OCI-LY7 (cell line): ENCODE data around the gene SHC2. TPM values are rescaled to one million over a fixed set of nuclear protein-coding genes. Genes with fewer than 3 reads are reported as not detected.
"Not testable (repeated sequence)": the region's sequence is repeated elsewhere in the genome, so short reads cannot be mapped to it uniquely, and the experiment has no call there.

Source experiments
- BruUV-seq: library from RNA; stranded (reverse); fragments of 400-500 nt; replicated peaks from 2 replicates; lab custom pipeline; 2021; lab: Mats Ljungman, UMichigan
- CTCF ChIA-PET: fragments of 300-600 bp; sonication (Branson Sonifier 250); formaldehyde crosslinking; loops from one replicate; lab custom pipeline; 2022; ENCODE audit warnings: antibody characterized with exemption; ENCODE audit not compliant: unreplicated experiment; lab: Charles Lee
- POLR2A ChIA-PET: fragments of 300-600 bp; sonication (Branson Sonifier 250); formaldehyde crosslinking; loops from one replicate; lab custom pipeline; 2022; ENCODE audit warnings: antibody characterized with exemption; lab: Charles Lee
- DNase-seq: peaks from one replicate; pipeline ENCODE4 v3.0.0-alpha.2; 2015; ENCODE audit warnings: low spot score
- H2AFZ ChIP-seq: fragments of 200-600 bp; sonication (generic), shearing (Covaris generic); 2 replicates; pipeline ENCODE4 v1.6.1; 2014; ENCODE audit warnings: mild to moderate bottlenecking, antibody characterized with exemption, low read length, moderate library complexity
- H3K27ac ChIP-seq: fragments of 200-600 bp; sonication (generic); 2 replicates; pipeline ENCODE4 v1.5.1; 2014; ENCODE audit warnings: mixed run types, low read depth, mild to moderate bottlenecking, moderate library complexity, low read length, inconsistent platforms; ENCODE audit not compliant: poor library complexity, severe bottlenecking
- H3K36me3 ChIP-seq: fragments of 200-600 bp; sonication (generic); 2 replicates; pipeline ENCODE4 v1.6.1; 2014; ENCODE audit warnings: mild to moderate bottlenecking, antibody characterized with exemption, low read length, moderate library complexity, mixed read lengths; ENCODE audit not compliant: insufficient read depth
- H3K4me1 ChIP-seq: fragments of 200-600 bp; sonication (generic); 2 replicates; pipeline ENCODE4 v1.5.1; 2014; ENCODE audit warnings: mild to moderate bottlenecking, low read length; ENCODE audit not compliant: insufficient read depth, poor library complexity, severe bottlenecking
- H3K4me2 ChIP-seq: fragments of 200-600 bp; sonication (generic); 2 replicates; pipeline ENCODE4 v1.6.1; 2014; ENCODE audit warnings: mild to moderate bottlenecking, low read length
- H3K4me3 ChIP-seq: fragments of 200-600 bp; sonication (generic); 2 replicates; pipeline ENCODE4 v1.5.1; 2014; ENCODE audit warnings: mild to moderate bottlenecking, low read depth, low read length; ENCODE audit not compliant: poor library complexity, severe bottlenecking
- H3K79me2 ChIP-seq: fragments of 200-600 bp; sonication (generic); 2 replicates; pipeline ENCODE4 v1.6.1; 2016; ENCODE audit warnings: low read depth, mild to moderate bottlenecking, low read length, moderate library complexity, mixed read lengths; ENCODE audit not compliant: insufficient read depth
- H3K9me2 ChIP-seq: fragments of 200-600 bp; sonication (generic); 2 replicates; pipeline ENCODE4 v1.6.1; 2016; ENCODE audit warnings: mild to moderate bottlenecking, low read length, mixed read lengths; ENCODE audit not compliant: insufficient read depth
- H3K9me3 ChIP-seq: fragments of 200-600 bp; sonication (generic); 2 replicates; pipeline ENCODE4 v1.6.1; 2014; ENCODE audit warnings: mild to moderate bottlenecking, mixed run types, low read length, mixed read lengths
- H4K20me1 ChIP-seq: fragments of 200-600 bp; sonication (generic); 2 replicates; pipeline ENCODE4 v1.6.1; 2014; ENCODE audit warnings: mild to moderate bottlenecking, antibody characterized with exemption, low read length, moderate library complexity, mixed read lengths; ENCODE audit not compliant: insufficient read depth
- CTCF ChIP-seq: fragments of 200-600 bp; sonication (generic); conservative IDR thresholded peaks from 2 replicates; pipeline ENCODE4 v1.5.1; 2014; ENCODE audit warnings: mild to moderate bottlenecking, antibody characterized with exemption, low read length, moderate library complexity, mixed read lengths
- EZH2phosphoT487 ChIP-seq: fragments of 200-600 bp; sonication (generic); IDR thresholded peaks from 2 replicates; pipeline ENCODE4 v1.6.1; 2018; ENCODE audit warnings: low read depth, borderline replicate concordance, mild to moderate bottlenecking, mixed run types, antibody characterized with exemption, low read length, moderate library complexity, mixed read lengths
- intact Hi-C: fragments of 100-400 bp; cut with micrococcal nuclease; formaldehyde crosslinking; loops from one replicate; pipeline ENCODE4 v1.10.0; 2022; ENCODE audit not compliant: unreplicated experiment
- total RNA-seq, 2 experiments: library from RNA; depleted of rRNA in 1 of 2; stranded (reverse); fragments of >200 nt in 1 of 2; shearing (Covaris generic) in 1 of 2; gene quantifications; 2 replicates each; pipeline ENCODE4 v1.2.3, GENCODE V29; 2014 to 2022

SHC2 gene
- total RNA-seq, 2 experiments from 2014 or later, result 0.28 to 0.65 TPM

- Histone ChIP-seq H3K4me1 (no peaks in the 10 kb centered on the region), H3K27ac (no peak overlapping the region), H3K79me2 (no peaks in the 10 kb centered on the region), H3K36me3 (no peaks in the 10 kb centered on the region), H2AFZ (no peak overlapping the region), H3K4me3 (no peak overlapping the region), H3K4me2 (no peak overlapping the region), H4K20me1 (no peaks in the 10 kb centered on the region), H3K9me3 (no peaks in the 10 kb centered on the region), H3K9me2 (no peaks in the 10 kb centered on the region)
- POLR2A ChIA-PET, result no interaction called here
- CTCF ChIA-PET, result no interaction called here
- intact Hi-C loops, result no loop called here
- no TSS peak for BruUV-seq
- no peak for DNase-seq
- no peak for TF ChIP-seq EZH2phosphoT487
- no peak for TF ChIP-seq CTCF
Measured at GRCh38 chr19:423691-424466, 37.0 kb downstream of the SHC2 start.

- H3K27ac ChIP-seq, H2AFZ ChIP-seq, POLR2A ChIA-PET, H3K79me2 ChIP-seq, H3K4me1 ChIP-seq, DNase-seq, CTCF ChIA-PET, H3K9me2 ChIP-seq, H3K4me3 ChIP-seq, BruUV-seq, H3K4me2 ChIP-seq, H3K9me3 ChIP-seq, intact Hi-C loops, H3K36me3 ChIP-seq, H4K20me1 ChIP-seq: not testable (repeated sequence)
Measured at GRCh38 chr19:422917-423226, 38.0 kb downstream of the SHC2 start.

GRCh38 chr19:422213-422916 lies 38.5 kb downstream of the SHC2 start:
- H3K4me2 ChIP-seq, result no peak overlapping the region
- POLR2A ChIA-PET, result interaction anchor here (0.6 kb wide), 1 partner anchor 84 kb away, joined by 6 read pairs; no protein-coding TSS in a partner anchor

More at GRCh38 chr19:422213-422916, 38.5 kb downstream of the SHC2 start:
- intact Hi-C loops, result no loop called here
- Histone ChIP-seq H3K9me2 (no peaks in the 10 kb centered on the region), H3K4me1 (no peaks in the 10 kb centered on the region), H2AFZ (no peak overlapping the region), H3K36me3 (no peaks in the 10 kb centered on the region), H4K20me1 (no peaks in the 10 kb centered on the region), H3K4me3 (no peak overlapping the region), H3K27ac (no peak overlapping the region), H3K9me3 (no peaks in the 10 kb centered on the region), H3K79me2 (no peaks in the 10 kb centered on the region)
- CTCF ChIA-PET, result no interaction called here
- no peak for DNase-seq
- no TSS peak for BruUV-seq
- TF ChIP-seq CTCF (no peak), EZH2phosphoT487 (no peak)
